Measurements from ENCODE around the gene B4GALT1. TPM values are rescaled to one million over a fixed set of nuclear protein-coding genes. Genes with fewer than 3 reads are reported as not detected.
"Not testable (repeated sequence)": the region's sequence is repeated elsewhere in the genome, so short reads cannot be mapped to it uniquely, and the experiment has no call there.

The B4GALT1 gene
- total RNA-seq, 1 donor from 2014 or later, result 35.7 TPM

GRCh38 chr9:33165263-33166151 lies 1.6 kb downstream of the B4GALT1 start:
- intact Hi-C loops (cut with DNase I), result loop anchor here (5.0 kb wide), 1 partner anchor 83 kb away; no protein-coding TSS in a partner anchor
- DNase-seq (ENCODE audit: low spot score), result no peak

- intact Hi-C loops (cut with DNase I), result loop anchor here (5.0 kb wide), 1 partner anchor 83 kb away; no protein-coding TSS in a partner anchor
- not testable (repeated sequence) for DNase-seq (ENCODE audit: low spot score)
Measured at GRCh38 chr9:33164921-33165262, 2.2 kb downstream of the B4GALT1 start.

GRCh38 chr9:33164138-33164809 lies 2.9 kb downstream of the B4GALT1 start:
- no peak for DNase-seq (ENCODE audit: low spot score)
- intact Hi-C loops (cut with DNase I), result no loop called here

- DNase-seq (ENCODE audit: low spot score), result no peak
- intact Hi-C loops (cut with DNase I), result no loop called here
Measured at GRCh38 chr9:33163433-33164137, 3.6 kb downstream of the B4GALT1 start.

- no peak for DNase-seq (ENCODE audit: low spot score)
Measured at GRCh38 chr9:33162721-33163311, 4.3 kb downstream of the B4GALT1 start.

GRCh38 chr9:33161589-33162132 lies 5.5 kb downstream of the B4GALT1 start:
- DNase-seq (ENCODE audit: low spot score), result no peak
- intact Hi-C loops (cut with DNase I), result no loop called here

More at GRCh38 chr9:33162721-33163311, 4.3 kb downstream of the B4GALT1 start:
- intact Hi-C loops (cut with DNase I), result no loop called here

GRCh38 chr9:33161011-33161588 lies 6.0 kb downstream of the B4GALT1 start:
- no peak for DNase-seq (ENCODE audit: low spot score)
- intact Hi-C loops (cut with DNase I), result no loop called here

GRCh38 chr9:33160446-33160845 lies 6.7 kb downstream of the B4GALT1 start:
- intact Hi-C loops (cut with DNase I); DNase-seq (ENCODE audit: low spot score): not testable (repeated sequence)

GRCh38 chr9:33159777-33160127 lies 7.4 kb downstream of the B4GALT1 start:
- intact Hi-C loops (cut with DNase I), result loop anchor here (5.0 kb wide), 1 partner anchor 57 kb away; no protein-coding TSS in a partner anchor

GRCh38 chr9:33158843-33159776 lies 8.0 kb downstream of the B4GALT1 start:
- DNase-seq (ENCODE audit: low spot score), result peak; percentile 89
- intact Hi-C loops (cut with DNase I), result loop anchor here (5.0 kb wide), 1 partner anchor 57 kb away; no protein-coding TSS in a partner anchor

More at GRCh38 chr9:33159777-33160127, 7.4 kb downstream of the B4GALT1 start:
- no peak for DNase-seq (ENCODE audit: low spot score)

GRCh38 chr9:33157960-33158842 lies 8.9 kb downstream of the B4GALT1 start:
- DNase-seq (ENCODE audit: low spot score), result no peak
- intact Hi-C loops (cut with DNase I), result loop anchor here (5.0 kb wide), 1 partner anchor 56 kb away; no protein-coding TSS in a partner anchor

- DNase-seq (ENCODE audit: low spot score), result no peak
- intact Hi-C loops (cut with DNase I), result loop anchor here (5.0 kb wide), 1 partner anchor 53 kb away; no protein-coding TSS in a partner anchor
Measured at GRCh38 chr9:33155393-33155792, 11.7 kb downstream of the B4GALT1 start.

- intact Hi-C loops (cut with DNase I), result no loop called here
- no peak for DNase-seq (ENCODE audit: low spot score)
Measured at GRCh38 chr9:33154371-33154770, 12.8 kb downstream of the B4GALT1 start.

GRCh38 chr9:33153666-33154065 lies 13.5 kb downstream of the B4GALT1 start:
- intact Hi-C loops (cut with DNase I), result no loop called here
- no peak for DNase-seq (ENCODE audit: low spot score)

- intact Hi-C loops (cut with DNase I), result no loop called here
- DNase-seq (ENCODE audit: low spot score), result no peak
Measured at GRCh38 chr9:33153001-33153400, 14.1 kb downstream of the B4GALT1 start.

GRCh38 chr9:33151601-33152000 lies 15.5 kb downstream of the B4GALT1 start:
- intact Hi-C loops (cut with DNase I), result no loop called here
- no peak for DNase-seq (ENCODE audit: low spot score)

- DNase-seq (ENCODE audit: low spot score), result no peak
- intact Hi-C loops (cut with DNase I), result no loop called here
Measured at GRCh38 chr9:33151007-33151557, 16.1 kb downstream of the B4GALT1 start.
